Liver (tissue), 3 donors: ENCODE results near the gene HHAT.

ENCODE experiments used
- RAD21 ChIP-seq, 2 donors: IDR thresholded peaks; 2 replicates each; pipeline ENCODE4 v1.6.1; 2016; ENCODE audit warnings: antibody characterized with exemption in 2 of 2, mild to moderate bottlenecking in 2 of 2
- REST ChIP-seq: IDR thresholded peaks from 2 replicates; pipeline ENCODE4 v1.6.1; 2016; ENCODE audit warnings: antibody characterized with exemption, mild to moderate bottlenecking
- RXRA ChIP-seq, 2 donors: IDR thresholded peaks; 2 replicates each; pipeline ENCODE4 v1.6.1; 2017 to 2018; ENCODE audit warnings: antibody characterized with exemption in 2 of 2, mild to moderate bottlenecking in 1 of 2
- SP1 ChIP-seq: IDR thresholded peaks from 2 replicates; pipeline ENCODE4 v1.6.1; 2018; ENCODE audit warnings: antibody characterized with exemption, mild to moderate bottlenecking
- TAF1 ChIP-seq: conservative IDR thresholded peaks from 2 replicates; pipeline ENCODE4 v1.6.1; 2016; ENCODE audit warnings: antibody characterized with exemption, mild to moderate bottlenecking
- YY1 ChIP-seq: IDR thresholded peaks from 2 replicates; pipeline ENCODE4 v1.6.1; 2016; ENCODE audit warnings: antibody characterized with exemption, mild to moderate bottlenecking
- TF ChIP-seq, protein P1 (sequence below): fragments of 150-350 bp; IDR thresholded peaks from 2 replicates; pipeline ENCODE4 v1.5.1; 2017; ENCODE audit warnings: improper control_type of control experiment, low read depth, low read length; ENCODE audit not compliant: missing input control
- donor health status: healthy.
- donor health status: healthy.

DNA sequence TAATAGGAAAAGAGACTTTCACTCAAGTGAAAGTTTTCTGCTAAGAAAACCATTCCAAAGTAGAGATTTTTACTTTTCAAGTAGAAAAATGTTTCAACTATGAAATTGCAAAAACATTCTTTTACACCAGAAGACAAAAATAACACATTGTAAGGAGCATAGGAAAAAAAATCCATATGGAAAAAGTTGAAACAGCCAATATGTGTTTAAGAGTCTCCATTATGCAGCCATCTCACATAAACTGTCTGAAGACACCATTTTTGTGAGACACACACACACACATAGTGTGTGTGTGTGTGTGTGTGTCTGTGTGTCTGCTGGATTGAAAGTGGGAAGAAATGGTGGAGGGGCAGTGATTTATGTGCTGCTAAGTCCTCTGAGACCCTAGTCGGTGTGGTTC lies 162.1 kb downstream of the HHAT start:
- TF ChIP-seq RXRA (IDR thresholded peaks at IDR 0.05) (no peak), SP1 (no peak), YY1 (no peak), RAD21 (IDR thresholded peaks at IDR 0.05) (no peak), REST (no peak), TAF1 (no peak)
- TF ChIP-seq, protein P1, sequence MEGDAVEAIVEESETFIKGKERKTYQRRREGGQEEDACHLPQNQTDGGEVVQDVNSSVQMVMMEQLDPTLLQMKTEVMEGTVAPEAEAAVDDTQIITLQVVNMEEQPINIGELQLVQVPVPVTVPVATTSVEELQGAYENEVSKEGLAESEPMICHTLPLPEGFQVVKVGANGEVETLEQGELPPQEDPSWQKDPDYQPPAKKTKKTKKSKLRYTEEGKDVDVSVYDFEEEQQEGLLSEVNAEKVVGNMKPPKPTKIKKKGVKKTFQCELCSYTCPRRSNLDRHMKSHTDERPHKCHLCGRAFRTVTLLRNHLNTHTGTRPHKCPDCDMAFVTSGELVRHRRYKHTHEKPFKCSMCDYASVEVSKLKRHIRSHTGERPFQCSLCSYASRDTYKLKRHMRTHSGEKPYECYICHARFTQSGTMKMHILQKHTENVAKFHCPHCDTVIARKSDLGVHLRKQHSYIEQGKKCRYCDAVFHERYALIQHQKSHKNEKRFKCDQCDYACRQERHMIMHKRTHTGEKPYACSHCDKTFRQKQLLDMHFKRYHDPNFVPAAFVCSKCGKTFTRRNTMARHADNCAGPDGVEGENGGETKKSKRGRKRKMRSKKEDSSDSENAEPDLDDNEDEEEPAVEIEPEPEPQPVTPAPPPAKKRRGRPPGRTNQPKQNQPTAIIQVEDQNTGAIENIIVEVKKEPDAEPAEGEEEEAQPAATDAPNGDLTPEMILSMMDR = no peak
